GM19240 (cell line): ENCODE measurements around the gene CAPN7.

Source experiments
- DNase-seq: peaks from one replicate; pipeline ENCODE4 v3.0.0; 2011; ENCODE audit warnings: low spot score; ENCODE audit not compliant: insufficient read length

The CAPN7 gene

DNA sequence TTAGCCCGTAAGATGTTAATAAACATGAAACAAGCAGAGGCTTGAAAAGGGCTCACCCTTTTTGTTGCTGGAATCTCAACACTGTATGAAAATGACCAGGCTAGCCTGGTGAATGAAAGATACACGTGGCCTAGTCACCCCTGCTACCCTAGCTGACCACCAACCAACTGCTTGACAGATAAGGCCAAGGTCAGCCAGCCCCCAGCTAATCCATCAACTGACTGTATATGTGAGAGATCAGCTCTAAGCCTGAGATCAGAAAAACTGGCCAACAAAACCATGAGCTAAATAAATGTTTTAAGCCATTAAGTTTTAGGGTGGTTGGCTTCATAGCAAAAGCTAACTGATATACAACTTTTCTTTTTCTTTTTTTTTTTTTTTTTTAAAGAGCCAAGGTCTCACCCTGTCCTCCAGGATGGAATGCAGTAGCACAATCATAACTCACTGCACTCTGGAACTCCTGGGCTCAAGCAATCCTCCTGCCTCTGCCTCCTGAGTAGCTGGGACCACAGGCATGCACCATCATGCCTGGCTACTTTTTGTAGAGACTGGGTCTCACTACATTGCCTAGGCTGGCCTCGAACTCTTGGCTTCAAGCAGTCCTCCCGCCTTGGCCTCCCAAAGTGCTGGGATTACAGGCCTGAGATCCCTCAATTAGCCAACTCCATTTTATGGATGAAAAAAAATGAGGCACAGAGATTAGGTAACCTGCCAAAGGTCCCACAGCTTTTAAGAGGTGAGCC lies 91.7 kb downstream of the CAPN7 start:
- DNase-seq = no peak

GRCh38 chr3:15298504-15298903 lies 92.5 kb downstream of the CAPN7 start:
- no peak for DNase-seq

GRCh38 chr3:15299036-15299435 lies 93.0 kb downstream of the CAPN7 start:
- no peak for DNase-seq

- no peak for DNase-seq
Observed at GRCh38 chr3:15300323-15301078, 94.5 kb downstream of the CAPN7 start.

DNA sequence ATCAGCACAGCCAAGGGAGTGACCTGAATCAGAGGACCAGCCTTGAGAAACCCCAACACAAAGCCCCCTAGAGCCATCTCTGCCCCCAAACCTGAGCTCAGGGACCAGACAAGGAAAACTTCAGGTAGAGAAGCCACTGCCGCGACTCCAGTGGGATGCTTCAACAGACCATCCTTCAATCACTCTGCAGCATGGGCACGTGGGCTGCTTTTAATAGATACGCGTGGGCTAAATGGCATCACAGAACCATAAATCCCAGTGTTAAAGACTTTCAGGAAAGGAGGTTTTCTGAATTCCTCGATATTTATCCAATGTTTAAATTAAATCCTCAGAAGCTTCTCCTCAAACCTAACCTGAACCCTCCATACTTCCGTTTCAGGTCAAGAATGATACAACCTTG lies 95.7 kb downstream of the CAPN7 start:
- DNase-seq = no peak
